ENCODE data around the gene S100A5.
"Not testable (repeated sequence)": the region's sequence is repeated elsewhere in the genome, so short reads cannot be mapped to it uniquely, and the experiment has no call there.

The S100A5 gene

GRCh38 chr1:153540394-153541361 lies at the start of gene S100A5:
TSS of gene S100A5 (minus strand) at chr1:153540934. CDS start at chr1:153540191, 743 bp downstream.
- no peak for DNase-seq

GRCh38 chr1:153588482-153588881 lies 47.7 kb upstream of the S100A5 start:
- DNase-seq, result no peak

- DNase-seq, result not testable (repeated sequence)
Measured at GRCh38 chr1:153588033-153588432, 47.3 kb upstream of the S100A5 start.

- no peak for DNase-seq
Measured at GRCh38 chr1:153587314-153587713, 46.6 kb upstream of the S100A5 start.

GRCh38 chr1:153586347-153586746 lies 45.6 kb upstream of the S100A5 start:
- DNase-seq, result no peak

GRCh38 chr1:153585006-153585405 lies 44.3 kb upstream of the S100A5 start:
- no peak for DNase-seq

- DNase-seq, result no peak
Measured at GRCh38 chr1:153583976-153584375, 43.2 kb upstream of the S100A5 start.

- not testable (repeated sequence) for DNase-seq
Measured at GRCh38 chr1:153583514-153583913, 42.8 kb upstream of the S100A5 start.

GRCh38 chr1:153582836-153583235 lies 42.1 kb upstream of the S100A5 start:
- not testable (repeated sequence) for DNase-seq

GRCh38 chr1:153578936-153579335 lies 38.2 kb upstream of the S100A5 start:
- no peak for DNase-seq

- no peak for DNase-seq
Measured at GRCh38 chr1:153578490-153578889, 37.8 kb upstream of the S100A5 start.

- DNase-seq, result no peak
Measured at GRCh38 chr1:153577624-153578051, 36.9 kb upstream of the S100A5 start.

GRCh38 chr1:153577138-153577537 lies 36.4 kb upstream of the S100A5 start:
- no peak for DNase-seq

GRCh38 chr1:153575497-153575896 lies 34.8 kb upstream of the S100A5 start:
- DNase-seq, result not testable (repeated sequence)

- not testable (repeated sequence) for DNase-seq
Measured at GRCh38 chr1:153575081-153575491, 34.4 kb upstream of the S100A5 start.

GRCh38 chr1:153573351-153573750 lies 32.6 kb upstream of the S100A5 start:
- no peak for DNase-seq

- DNase-seq, result peak; percentile 72
Measured at GRCh38 chr1:153572569-153573015, 31.9 kb upstream of the S100A5 start.

GRCh38 chr1:153571706-153572105 lies 31.0 kb upstream of the S100A5 start:
- DNase-seq, result no peak

- no peak for DNase-seq
Measured at GRCh38 chr1:153570874-153571273, 30.1 kb upstream of the S100A5 start.

- DNase-seq, result no peak
Measured at GRCh38 chr1:153569465-153569864, 28.7 kb upstream of the S100A5 start.

GRCh38 chr1:153568367-153569099 lies 27.8 kb upstream of the S100A5 start:
- peak; percentile 85 for DNase-seq

- no peak for DNase-seq
Measured at GRCh38 chr1:153567621-153568366, 27.1 kb upstream of the S100A5 start.

All from NCI-H1436 (cell line).